H1 (cell line): ENCODE data around the gene HNRNPK. TPM values are rescaled to one million over a fixed set of nuclear protein-coding genes. Genes with fewer than 3 reads are reported as not detected.

ENCODE experiments used
- CTCF ChIA-PET: fragments of 300-600 bp; sonication (Branson Sonifier 250); formaldehyde crosslinking; loops from one replicate; lab custom pipeline; 2021; ENCODE audit not compliant: partially characterized antibody; lab: Charles Lee
- POLR2A ChIA-PET: fragments of 300-600 bp; sonication (Branson Sonifier 250); formaldehyde crosslinking; loops from one replicate; lab custom pipeline; 2021; ENCODE audit warnings: inconsistent platforms; ENCODE audit not compliant: partially characterized antibody; lab: Charles Lee
- DNase-seq, 2 experiments: peaks; one replicate each; pipeline versions ENCODE4 v3.0.0 to v3.0.0-alpha.2; 2010 to 2022; ENCODE audit warnings: low spot score in 2 of 2, low read depth in 1 of 2, mixed read lengths in 1 of 2
- FAIRE-seq: peaks from 2 replicates; lab custom pipeline; 2011; peaks lifted over from hg19 to GRCh38; lab: Jason Lieb, UNC
- H2AFZ ChIP-seq: 2 replicates; pipeline ENCODE4 v1.8.1; 2012; ENCODE audit warnings: low read length, inconsistent platforms
- H2AK5ac ChIP-seq: 2 replicates; pipeline ENCODE4 v1.6.1; 2013; ENCODE audit warnings: low read depth, low read length
- H2BK120ac ChIP-seq: replicated peaks from 2 replicates; pipeline ENCODE3; 2013; ENCODE audit warnings: low read depth, low read length, inconsistent platforms
- H2BK12ac ChIP-seq: 2 replicates; pipeline ENCODE4 v1.6.1; 2013; ENCODE audit warnings: low read depth, low read length
- H2BK15ac ChIP-seq: 2 replicates; pipeline ENCODE4 v1.6.1; 2013; ENCODE audit warnings: low read length
- H2BK20ac ChIP-seq: 2 replicates; pipeline ENCODE4 v1.6.1; 2013; ENCODE audit warnings: low read length
- H2BK5ac ChIP-seq: 2 replicates; pipeline ENCODE4 v1.6.1; 2013; ENCODE audit warnings: low read depth, low read length
- H3K14ac ChIP-seq: 2 replicates; pipeline ENCODE4 v1.6.1; 2013; ENCODE audit warnings: inconsistent platforms; ENCODE audit not compliant: insufficient read length
- H3K18ac ChIP-seq: 2 replicates; pipeline ENCODE4 v1.6.1; 2013; ENCODE audit warnings: low read length; ENCODE audit errors: extremely low read depth
- H3K23ac ChIP-seq: 2 replicates; pipeline ENCODE4 v1.6.1; 2013; ENCODE audit warnings: inconsistent platforms; ENCODE audit not compliant: insufficient read length
- H3K23me2 ChIP-seq: 2 replicates; pipeline ENCODE4 v1.6.1; 2013; ENCODE audit warnings: low read depth, low read length
- H3K27ac ChIP-seq: 2 replicates; pipeline ENCODE4 v1.6.1; 2011; ENCODE audit warnings: low read depth, low read length, inconsistent platforms
- H3K27me3 ChIP-seq, 4 experiments: replicated peaks in 1 of 4; 1 replicate in 1 of 4; 2 replicates in 3 of 4; pipeline versions ENCODE4 v1.6.1 to v1.8.1; 2011 to 2013; ENCODE audit warnings: low read length in 3 of 4, mild to moderate bottlenecking in 3 of 4, inconsistent platforms in 2 of 4, mixed read lengths in 2 of 4, moderate library complexity in 1 of 4; ENCODE audit not compliant: control insufficient read depth in 3 of 4, insufficient read depth in 3 of 4; ENCODE audit errors: extremely low read depth in 1 of 4
- H3K36me3 ChIP-seq, 4 experiments: 2 replicates each; pipeline versions ENCODE4 v1.6.1 to v1.8.1; 2011 to 2013; ENCODE audit warnings: mild to moderate bottlenecking in 4 of 4, low read length in 3 of 4, moderate library complexity in 2 of 4, control low read depth in 1 of 4, inconsistent platforms in 1 of 4; ENCODE audit not compliant: insufficient read depth in 4 of 4, control insufficient read depth in 2 of 4
- H3K4ac ChIP-seq: replicated peaks from 2 replicates; pipeline ENCODE3; 2013; ENCODE audit warnings: low read length, low read depth, mixed read lengths, inconsistent platforms; ENCODE audit not compliant: insufficient read length
- H3K4me1 ChIP-seq, 4 experiments: replicated peaks in 1 of 4; 1 replicate in 1 of 4; 2 replicates in 3 of 4; pipeline versions ENCODE4 v1.6.1 to v1.8.1; 2011 to 2013; ENCODE audit warnings: low read length in 3 of 4, inconsistent platforms in 2 of 4, mixed read lengths in 1 of 4; ENCODE audit not compliant: insufficient read depth in 4 of 4, control insufficient read depth in 3 of 4
- H3K4me2 ChIP-seq, 2 experiments: 2 replicates each; pipeline versions ENCODE4 v1.6.1 to v1.8.1; 2011 to 2013; ENCODE audit warnings: low read depth in 2 of 2, low read length in 2 of 2, control low read depth in 1 of 2, inconsistent platforms in 1 of 2, mild to moderate bottlenecking in 1 of 2; ENCODE audit not compliant: insufficient read depth in 1 of 2
- H3K4me3 ChIP-seq, 4 experiments: fragments of 200-600, 300-600 bp in 1 of 4; sonication (generic), shearing (Covaris generic), sonication (Bioruptor Twin) in 1 of 4; 2 replicates each; pipeline versions ENCODE4 v1.5.1 to v1.8.1; 2011 to 2016; ENCODE audit warnings: low read length in 4 of 4, low read depth in 3 of 4, control low read depth in 2 of 4, inconsistent platforms in 2 of 4, mild to moderate bottlenecking in 2 of 4, mixed read lengths in 1 of 4, moderate library complexity in 1 of 4; ENCODE audit not compliant: insufficient read depth in 2 of 4; ENCODE audit errors: extremely low read depth in 1 of 4
- H3K56ac ChIP-seq: replicated peaks from 2 replicates; pipeline ENCODE3; 2013; ENCODE audit warnings: low read depth, mild to moderate bottlenecking, mixed read lengths, low read length, inconsistent platforms; ENCODE audit not compliant: insufficient read length
- H3K79me1 ChIP-seq: 2 replicates; pipeline ENCODE4 v1.6.1; 2013; ENCODE audit warnings: low read depth, low read length, control low read depth
- H3K79me2 ChIP-seq, 2 experiments: 2 replicates each; pipeline versions ENCODE4 v1.6.1 to v1.8.1; 2012 to 2013; ENCODE audit warnings: low read length in 2 of 2, mild to moderate bottlenecking in 2 of 2, inconsistent platforms in 1 of 2; ENCODE audit not compliant: insufficient read depth in 2 of 2, control insufficient read depth in 1 of 2
- H3K9ac ChIP-seq, 4 experiments: replicated peaks in 1 of 4; 1 replicate in 1 of 4; 2 replicates in 3 of 4; pipeline versions ENCODE4 v1.6.1 to v1.8.1; 2011 to 2013; ENCODE audit warnings: low read depth in 3 of 4, low read length in 3 of 4, control low read depth in 2 of 4, mild to moderate bottlenecking in 2 of 4, moderate library complexity in 2 of 4, inconsistent platforms in 1 of 4; ENCODE audit errors: extremely low read depth in 1 of 4
- H3K9me3 ChIP-seq, 2 experiments: 2 replicates each; pipeline versions ENCODE4 v1.6.1 to v1.8.1; 2012 to 2013; ENCODE audit warnings: mild to moderate bottlenecking in 2 of 2, moderate library complexity in 2 of 2, control low read depth in 1 of 2, inconsistent platforms in 1 of 2, low read depth in 1 of 2, low read length in 1 of 2, mixed read lengths in 1 of 2; ENCODE audit not compliant: insufficient read depth in 2 of 2
- H4K20me1 ChIP-seq, 2 experiments: replicated peaks in 1 of 2; 2 replicates each; pipeline versions ENCODE3 to v1.8.1; 2011 to 2013; ENCODE audit warnings: inconsistent platforms in 2 of 2, low read length in 2 of 2, mild to moderate bottlenecking in 1 of 2; ENCODE audit not compliant: insufficient read depth in 2 of 2, control insufficient read depth in 1 of 2
- H4K5ac ChIP-seq: 2 replicates; pipeline ENCODE4 v1.6.1; 2013; ENCODE audit warnings: low read length, low read depth, mixed read lengths, inconsistent platforms; ENCODE audit not compliant: insufficient read length
- H4K8ac ChIP-seq: 2 replicates; pipeline ENCODE4 v1.8.0; 2013; ENCODE audit warnings: mild to moderate bottlenecking, moderate library complexity, low read length, inconsistent platforms; ENCODE audit not compliant: insufficient read depth; ENCODE audit errors: extremely low read depth
- H4K91ac ChIP-seq: replicated peaks from 2 replicates; pipeline ENCODE3; 2013; ENCODE audit warnings: low read length, mixed read lengths, inconsistent platforms; ENCODE audit not compliant: insufficient read length
- NRF1 ChIP-seq: IDR thresholded peaks from 2 replicates; pipeline ENCODE4 v1.6.1; 2011; ENCODE audit warnings: mild to moderate bottlenecking, low read depth, low read length, improper control_type of control experiment
- WGBS, 2 experiments: shearing (Covaris generic) in 1 of 2; methylation state at CpG; one replicate each; pipeline versions ENCODE4 v1.1.6 to v1.1.7; 2013 to 2015; ENCODE audit warnings: low lambda C conversion rate in 2 of 2, mixed read lengths in 2 of 2, inconsistent platforms in 1 of 2, low coverage in 1 of 2, missing lambda C conversion rate in 1 of 2; ENCODE audit not compliant: insufficient replicate concordance in 2 of 2, insufficient coverage in 1 of 2, insufficient read length in 1 of 2; ENCODE audit errors: extremely low coverage in 1 of 2, missing lambda C conversion rate in 1 of 2; 5-methylcytosine and 5-hydroxymethylcytosine counted together
- polyA plus RNA-seq, 7 experiments: library from polyadenylated mRNA; depleted of rRNA in 3 of 7; stranded (reverse) in 5 of 7; unstranded in 2 of 7; fragments of >200 nt in 5 of 7; fragments of 200-250 nt in 2 of 7; gene quantifications; 1 replicate in 5 of 7; 2 replicates in 1 of 7; 4 replicates in 1 of 7; pipeline versions ENCODE4 v1.2.1 to v1.2.3, GENCODE V29; 2011 to 2013; ENCODE audit warnings: missing spikeins in 2 of 7, mixed read lengths in 2 of 7
- total RNA-seq: library from RNA; stranded (reverse); fragmentation: NEBNext Ultra II Directional; extraction: Animal tissue kit (Norgen Biotek cat#: 25700); gene quantifications from 2 replicates; pipeline ENCODE4 v1.2.1, GENCODE V29; 2021

The HNRNPK gene
- total and polyA plus RNA-seq, 2 of the 8 experiments (the other 6 are each of a cell fraction or from before 2014, with no cell fraction given), result 414 to 887 TPM

- no peak for TF ChIP-seq NRF1
- Histone ChIP-seq H4K91ac (no peak overlapping the region), H2BK120ac (no peak overlapping the region), H3K4me2 (no peak overlapping the region), H3K4ac (no peak overlapping the region), H4K5ac (no peak overlapping the region), H3K27ac (no peak overlapping the region), H3K23ac (no peak overlapping the region), H3K79me1 (peaks cover 8% of the 10 kb centered on the region; the same call in 1 of the 2 replicates), H3K4me3 (no peak overlapping the region), H3K27me3 (no peaks in the 10 kb centered on the region), H3K18ac (no peak overlapping the region), H2BK15ac (no peak overlapping the region), H2AK5ac (no peak overlapping the region), H4K8ac (no peak overlapping the region), H2BK20ac (no peak overlapping the region), H3K36me3 (peaks cover 0 to 35% (median 10%) of the 10 kb centered on the region in 4 experiments; a peak in 5 of 8 replicates), H3K4me1 (no peaks in the 10 kb centered on the region), H4K20me1 (peaks cover 3 to 4% of the 10 kb centered on the region in 2 experiments), H3K23me2 (no peaks in the 10 kb centered on the region), H2BK12ac (no peak overlapping the region), H2AFZ (no peak overlapping the region), H3K56ac (no peak overlapping the region), H3K9me3 (no peaks in the 10 kb centered on the region), H3K9ac (no peak overlapping the region), H2BK5ac (no peak overlapping the region), H3K79me2 (peaks cover 0 to 17% of the 10 kb centered on the region in 2 experiments; a peak in 2 of 4 replicates), H3K14ac (no peak overlapping the region)
- WGBS, 2 experiments, result 88% methylated on average over 3 of the region's 3 CpGs; no CpG with 5 or more reads in 1 of the 2 experiments
- no peak for DNase-seq
- ChIA-PET CTCF (interaction anchor here (0.9 to 1.0 kb wide), 2 partner anchors 10 to 172 kb away, joined by 3 to 4 read pairs; no protein-coding TSS in a partner anchor), POLR2A (interaction anchor here (1.5 to 2.0 kb wide), 2 partner anchors 20 to 29 kb away, joined by 3 to 7 read pairs; partner anchors contain the start of genes HNRNPK and RMI1)
- FAIRE-seq, result no peak
Observed at GRCh38 chr9:84000186-84000585, 20.2 kb upstream of the HNRNPK start.
